Epithelial cell of esophagus (primary cell): ENCODE results near the gene LTB4R2.

Experiments
- DNase-seq: peaks from one replicate; pipeline ENCODE4 v3.0.0; 2010; ENCODE audit warnings: low read depth
- H3K4me3 ChIP-seq: 2 replicates; pipeline ENCODE4 v1.5.1; 2011; ENCODE audit warnings: mild to moderate bottlenecking, low read length, control low read depth
- CTCF ChIP-seq: IDR thresholded peaks from 2 replicates; pipeline ENCODE4 v1.5.1; 2011; ENCODE audit warnings: low read depth, mild to moderate bottlenecking, low read length, control low read depth, inconsistent platforms; ENCODE audit not compliant: insufficient read depth; ENCODE audit errors: missing control alignments

LTB4R2 gene

GRCh38 chr14:24330973-24331674 lies 21.2 kb downstream of the LTB4R2 start:
- no peak overlapping the region for H3K4me3 ChIP-seq
- TF ChIP-seq CTCF = no peak

GRCh38 chr14:24331731-24332267 lies 21.9 kb downstream of the LTB4R2 start:
- no peak overlapping the region for H3K4me3 ChIP-seq
- TF ChIP-seq CTCF = no peak
- DNase-seq = no peak

More at GRCh38 chr14:24330973-24331674, 21.2 kb downstream of the LTB4R2 start:
- no peak for DNase-seq

GRCh38 chr14:24332268-24332993 lies 22.5 kb downstream of the LTB4R2 start:
- H3K4me3 ChIP-seq = no peak overlapping the region
- DNase-seq = peak; percentile 76
- TF ChIP-seq CTCF = peak; percentile 86

- TF ChIP-seq CTCF = no peak
- no peak for DNase-seq
- H3K4me3 ChIP-seq = peak within 1 kb of the TSS; percentile 29
Measured at GRCh38 chr14:24334431-24335291, 24.7 kb downstream of the LTB4R2 start, which contains the start of gene ADCY4. TSS of gene ADCY4 (minus strand) at chr14:24335071. CDS start at chr14:24334652, 419 bp downstream.

- TF ChIP-seq CTCF = no peak
- H3K4me3 ChIP-seq = no peak overlapping the region
- DNase-seq = no peak
Measured at GRCh38 chr14:24335461-24336171, 25.7 kb downstream of the LTB4R2 start.
